ENCODE measurements around the gene KLHL15.

Gene KLHL15

GRCh38 chrX:23952984-23953907, 73.7 kb downstream of the KLHL15 start:
- DNase-seq (ENCODE audit: low read depth) = no peak

- no peak for DNase-seq (ENCODE audit: low read depth)
Observed at GRCh38 chrX:23952391-23952790, 74.6 kb downstream of the KLHL15 start.

- DNase-seq (ENCODE audit: low read depth) = no peak
Observed at GRCh38 chrX:23945206-23945605, 81.8 kb downstream of the KLHL15 start.

GRCh38 chrX:23944234-23944633, 82.8 kb downstream of the KLHL15 start:
- no peak for DNase-seq (ENCODE audit: low read depth)

- no peak for DNase-seq (ENCODE audit: low read depth)
Observed at GRCh38 chrX:23939203-23939602, 87.8 kb downstream of the KLHL15 start.

GRCh38 chrX:23938690-23939089, 88.3 kb downstream of the KLHL15 start:
- DNase-seq (ENCODE audit: low read depth) = no peak

GRCh38 chrX:23937100-23937499, 89.9 kb downstream of the KLHL15 start:
- no peak for DNase-seq (ENCODE audit: low read depth)

- DNase-seq (ENCODE audit: low read depth) = no peak
Observed at GRCh38 chrX:23936180-23936579, 90.8 kb downstream of the KLHL15 start.

- no peak for DNase-seq (ENCODE audit: low read depth)
Observed at GRCh38 chrX:23935106-23935505, 91.9 kb downstream of the KLHL15 start.

Data from T follicular helper cell (primary cell).